ENCODE measurements around the gene FAM229A. TPM values are rescaled to one million over a fixed set of nuclear protein-coding genes. Genes with fewer than 3 reads are reported as not detected.

FAM229A gene
- total RNA-seq, 1 experiment from 2014 or later, result 5.6 TPM

DNA sequence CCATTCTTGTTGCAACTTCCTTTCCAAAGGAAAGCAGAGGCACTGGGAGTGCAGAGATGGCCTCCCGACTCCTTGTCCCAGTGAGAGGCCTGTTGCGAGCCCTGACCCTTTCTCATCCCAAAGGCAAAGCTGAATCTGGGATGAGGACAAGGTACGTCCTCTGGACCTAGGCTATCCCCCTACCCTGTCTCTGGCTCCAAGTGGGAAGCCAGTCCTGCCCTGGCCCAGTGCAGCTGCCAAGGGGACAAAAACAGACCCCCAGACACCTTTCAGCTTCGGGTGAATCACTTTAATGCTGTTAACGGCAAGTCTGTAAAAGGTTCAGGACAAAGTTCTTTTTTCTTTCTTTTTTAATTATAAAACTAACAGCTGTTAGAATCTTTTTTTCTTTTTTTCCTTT, 2.6 kb upstream of the FAM229A start:
- Histone ChIP-seq H3K4ac (ENCODE audit: low read depth, low read length) (no peak overlapping the region), H3K79me2 (ENCODE audit: insufficient read depth, low read length) (no peaks in the 10 kb centered on the region), H3K4me1 (ENCODE audit: insufficient read depth, low read length) (no peaks in the 10 kb centered on the region), H2AFZ (ENCODE audit: low read length) (no peak overlapping the region), H3K79me1 (ENCODE audit: insufficient read depth, low read depth, low read length, poor library complexity, severe bottlenecking) (no peaks in the 10 kb centered on the region), H3K9ac (ENCODE audit: extremely low read depth, insufficient read length, low read length) (no peak overlapping the region), H3K56ac (ENCODE audit: insufficient read length, low read depth, low read length) (no peak overlapping the region), H3K9me3 (ENCODE audit: control insufficient read depth, low read depth, low read length) (no peaks in the 10 kb centered on the region), H3K23ac (ENCODE audit: insufficient read length, low read depth, low read length) (no peak overlapping the region), H3T11ph (ENCODE audit: low read length) (no peak overlapping the region), H4K8ac (replicated peaks; ENCODE audit: insufficient read length, low read depth, low read length) (no peak overlapping the region), H4K20me1 (ENCODE audit: control insufficient read depth, insufficient read depth, insufficient read length) (no peaks in the 10 kb centered on the region), H3K23me2 (ENCODE audit: insufficient read length, low read depth, low read length, poor library complexity, severe bottlenecking) (peaks cover 12% of the 10 kb centered on the region), H2BK120ac (ENCODE audit: low read depth, low read length, poor library complexity, severe bottlenecking) (no peak overlapping the region), H3K27me3 (ENCODE audit: insufficient read depth, low read length) (no peaks in the 10 kb centered on the region; the same call in 1 of the 2 replicates), H4K91ac (ENCODE audit: insufficient read length, low read depth, low read length) (no peak overlapping the region), H2BK20ac (ENCODE audit: low read depth, low read length, poor library complexity, severe bottlenecking) (no peak overlapping the region), H2BK15ac (ENCODE audit: low read depth, low read length) (no peak overlapping the region), H4K5ac (ENCODE audit: insufficient read length, low read depth, low read length) (no peak overlapping the region), H2AK5ac (ENCODE audit: insufficient read length, low read length) (no peak overlapping the region), H2BK5ac (ENCODE audit: insufficient read length, low read length) (no peak overlapping the region), H3K14ac (ENCODE audit: insufficient read depth, low read length) (no peak overlapping the region), H3K18ac (ENCODE audit: insufficient read length, low read depth, low read length) (no peak overlapping the region), H3K4me2 (ENCODE audit: insufficient read depth, insufficient read length, low read length) (no peak overlapping the region), H2BK12ac (ENCODE audit: insufficient read length, low read depth, low read length) (no peak overlapping the region), H3K27ac (ENCODE audit: insufficient read length, low read depth, low read length) (no peak overlapping the region)
- peaks cover 15% of the 10 kb centered on the region for H3K27me3 Mint-ChIP-seq (ENCODE audit: low read depth)
- peaks cover 20 to 69% (median 62%) of the 10 kb centered on the region in 3 experiments for H3K36me3 Mint-ChIP-seq (ENCODE audit: insufficient read depth in 1 of 3, low read depth in 3 of 3)
- TF ChIP-seq, protein P1, sequence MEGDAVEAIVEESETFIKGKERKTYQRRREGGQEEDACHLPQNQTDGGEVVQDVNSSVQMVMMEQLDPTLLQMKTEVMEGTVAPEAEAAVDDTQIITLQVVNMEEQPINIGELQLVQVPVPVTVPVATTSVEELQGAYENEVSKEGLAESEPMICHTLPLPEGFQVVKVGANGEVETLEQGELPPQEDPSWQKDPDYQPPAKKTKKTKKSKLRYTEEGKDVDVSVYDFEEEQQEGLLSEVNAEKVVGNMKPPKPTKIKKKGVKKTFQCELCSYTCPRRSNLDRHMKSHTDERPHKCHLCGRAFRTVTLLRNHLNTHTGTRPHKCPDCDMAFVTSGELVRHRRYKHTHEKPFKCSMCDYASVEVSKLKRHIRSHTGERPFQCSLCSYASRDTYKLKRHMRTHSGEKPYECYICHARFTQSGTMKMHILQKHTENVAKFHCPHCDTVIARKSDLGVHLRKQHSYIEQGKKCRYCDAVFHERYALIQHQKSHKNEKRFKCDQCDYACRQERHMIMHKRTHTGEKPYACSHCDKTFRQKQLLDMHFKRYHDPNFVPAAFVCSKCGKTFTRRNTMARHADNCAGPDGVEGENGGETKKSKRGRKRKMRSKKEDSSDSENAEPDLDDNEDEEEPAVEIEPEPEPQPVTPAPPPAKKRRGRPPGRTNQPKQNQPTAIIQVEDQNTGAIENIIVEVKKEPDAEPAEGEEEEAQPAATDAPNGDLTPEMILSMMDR (conservative IDR thresholded peaks at IDR 0.05), result no peak
- no peak for DNase-seq
- H3K27ac Mint-ChIP-seq, result no peak overlapping the region
- peaks cover 8 to 12% of the 10 kb centered on the region in 2 experiments for H3K4me1 Mint-ChIP-seq
- H3K4me3 Mint-ChIP-seq, result no peak overlapping the region
- no peaks in the 10 kb centered on the region for H3K9me3 Mint-ChIP-seq
- WGBS (ENCODE audit: extremely low coverage, insufficient read length, low lambda C conversion rate), result no CpG with 5 or more reads among the region's 5 CpGs
